GM19468 (cell line): Measurements from ENCODE around the gene AADACL2.

Experiments used
- ATAC-seq: cut with Tn5 transposase; IDR thresholded peaks from one replicate; pipeline ENCODE4 v1.9.1; 2021; ENCODE audit warnings: mild to moderate bottlenecking, moderate library complexity, moderate number of reproducible peaks; ENCODE audit not compliant: unreplicated experiment; ENCODE audit errors: extremely low read depth

AADACL2 gene

GRCh38 chr3:151796105-151796680, 62.5 kb downstream of the AADACL2 start:
- no peak for ATAC-seq

GRCh38 chr3:151798466-151798865, 64.7 kb downstream of the AADACL2 start:
- ATAC-seq = no peak

- no peak for ATAC-seq
Observed at GRCh38 chr3:151800431-151800830, 66.7 kb downstream of the AADACL2 start.

GRCh38 chr3:151804267-151804666, 70.5 kb downstream of the AADACL2 start:
- ATAC-seq = no peak

- no peak for ATAC-seq
Observed at GRCh38 chr3:151806838-151807237, 73.1 kb downstream of the AADACL2 start.
